HFFc6 (cell line): ENCODE results near the gene DMAC2. TPM values are rescaled to one million over a fixed set of nuclear protein-coding genes. Genes with fewer than 3 reads are reported as not detected.

ENCODE experiments used
- DNase-seq: peaks from one replicate; pipeline ENCODE4 v3.0.0-alpha.2; 2018
- H3K27ac Mint-ChIP-seq: 2 replicates; pipeline ENCODE4 v1.8.0; 2020; ENCODE audit warnings: mild to moderate bottlenecking, mixed read lengths
- H3K27me3 Mint-ChIP-seq: 2 replicates; pipeline ENCODE4 v1.8.0; 2021; ENCODE audit warnings: mild to moderate bottlenecking, moderate library complexity, mixed read lengths; ENCODE audit not compliant: insufficient read depth
- H3K36me3 Mint-ChIP-seq: 2 replicates; pipeline ENCODE4 v1.8.0; 2021; ENCODE audit warnings: low read depth, mixed read lengths
- H3K4me1 Mint-ChIP-seq: 2 replicates; pipeline ENCODE4 v1.8.0; 2020; ENCODE audit warnings: low read depth, mixed read lengths
- H3K4me3 Mint-ChIP-seq: 2 replicates; pipeline ENCODE4 v1.8.0; 2020; ENCODE audit warnings: mild to moderate bottlenecking, moderate library complexity, mixed read lengths
- H3K9me3 Mint-ChIP-seq: 2 replicates; pipeline ENCODE4 v1.8.0; 2020; ENCODE audit warnings: mild to moderate bottlenecking, mixed read lengths
- CTCF ChIP-seq: fragments of 200-600 bp; sonication (generic); IDR thresholded peaks from 2 replicates; pipeline ENCODE4 v1.5.0; 2021; ENCODE audit warnings: antibody characterized with exemption, mild to moderate bottlenecking
- total RNA-seq, 6 experiments: library from RNA; stranded (reverse); fragmentation: NEBNext Ultra II Directional; extraction: Animal tissue kit (Norgen Biotek cat#: 25700); gene quantifications; 2 replicates in 1 of 6; 3 replicates in 5 of 6; pipeline ENCODE4 v1.2.3, GENCODE V29; 2021

DMAC2 gene
- total RNA-seq, 6 experiments from 2014 or later: 42.8 to 52.2 (median 46.3) TPM

GRCh38 chr19:41449079-41449864, 9.6 kb upstream of the DMAC2 start:
- Mint-ChIP-seq H3K36me3 (no peaks in the 10 kb centered on the region), H3K4me3 (peak overlapping the region; percentile 75), H3K4me1 (peaks cover 5% of the 10 kb centered on the region; the same call in 1 of the 2 replicates), H3K9me3 (no peaks in the 10 kb centered on the region), H3K27ac (no peak overlapping the region), H3K27me3 (peaks cover 33% of the 10 kb centered on the region)
- peak; percentile 41 for DNase-seq
- peak; percentile 98 for TF ChIP-seq CTCF

GRCh38 chr19:41447732-41448332, 8.1 kb upstream of the DMAC2 start:
- no peak overlapping the region for H3K27ac Mint-ChIP-seq
- no peaks in the 10 kb centered on the region for H3K36me3 Mint-ChIP-seq
- no peaks in the 10 kb centered on the region for H3K9me3 Mint-ChIP-seq
- DNase-seq: no peak
- H3K27me3 Mint-ChIP-seq: peaks cover 40% of the 10 kb centered on the region
- H3K4me3 Mint-ChIP-seq: no peak overlapping the region
- TF ChIP-seq CTCF: peak; percentile 41; the same call in 1 of the 2 replicates
- peaks cover 5% of the 10 kb centered on the region; the same call in 1 of the 2 replicates for H3K4me1 Mint-ChIP-seq

- no peak overlapping the region for H3K4me3 Mint-ChIP-seq
- peaks cover 38% of the 10 kb centered on the region for H3K27me3 Mint-ChIP-seq
- H3K36me3 Mint-ChIP-seq: no peaks in the 10 kb centered on the region
- H3K4me1 Mint-ChIP-seq: peaks cover 7% of the 10 kb centered on the region; the same call in 1 of the 2 replicates
- DNase-seq: no peak
- TF ChIP-seq CTCF: no peak
- H3K9me3 Mint-ChIP-seq: no peaks in the 10 kb centered on the region
- no peak overlapping the region for H3K27ac Mint-ChIP-seq
Observed at GRCh38 chr19:41445575-41445974, 5.9 kb upstream of the DMAC2 start.

GRCh38 chr19:41443813-41444455, 4.2 kb upstream of the DMAC2 start:
- no peaks in the 10 kb centered on the region for H3K9me3 Mint-ChIP-seq
- no peak overlapping the region for H3K4me3 Mint-ChIP-seq
- H3K27ac Mint-ChIP-seq: no peak overlapping the region
- H3K4me1 Mint-ChIP-seq: peaks cover 10% of the 10 kb centered on the region; the same call in 1 of the 2 replicates
- H3K36me3 Mint-ChIP-seq: no peaks in the 10 kb centered on the region
- peaks cover 34% of the 10 kb centered on the region for H3K27me3 Mint-ChIP-seq
- no peak; the same call in 1 of the 2 replicates for TF ChIP-seq CTCF
- no peak for DNase-seq

DNA sequence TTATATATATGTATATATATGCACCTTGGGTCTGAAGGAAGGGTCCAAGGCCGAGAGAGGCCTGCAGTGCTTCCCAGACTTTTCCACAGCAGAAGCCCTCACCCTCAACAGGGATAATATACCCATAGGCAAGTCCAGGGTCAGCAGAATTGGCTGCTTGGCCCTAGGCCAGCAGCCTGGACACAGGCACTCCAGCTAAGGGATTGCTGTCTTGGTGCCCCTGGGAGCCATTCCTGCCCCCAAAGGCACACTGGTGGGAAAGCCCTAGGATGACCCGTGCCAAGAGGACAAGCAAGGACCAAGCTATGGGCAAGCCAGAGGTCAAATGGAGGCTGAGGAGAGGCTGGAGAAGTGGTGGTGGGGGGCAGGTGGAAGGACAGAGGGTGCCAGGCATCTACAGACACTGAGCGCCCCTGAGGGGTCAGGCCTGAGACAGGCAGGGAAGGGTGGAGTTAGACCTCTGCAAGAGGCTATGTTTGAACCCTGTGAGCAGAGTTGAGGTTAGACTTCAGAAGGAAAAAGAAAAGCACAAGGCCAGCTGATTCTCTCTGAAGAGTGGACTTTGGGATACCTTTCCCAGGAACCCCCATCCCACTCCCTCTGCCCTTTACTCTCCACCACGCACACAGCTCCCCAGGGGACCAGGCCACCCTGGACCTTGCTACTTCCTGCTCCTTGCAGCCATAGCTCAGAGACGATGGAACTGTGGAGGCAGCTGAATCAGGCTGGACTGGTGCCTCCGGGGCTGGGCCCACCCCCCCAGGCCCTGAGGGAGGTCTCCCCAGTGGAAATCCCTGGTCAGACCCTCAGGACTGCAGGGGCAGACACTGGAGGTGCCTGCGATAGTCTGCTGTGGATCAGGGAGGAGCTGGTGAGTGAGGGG, 3.0 kb upstream of the DMAC2 start, which contains the start of gene ERICH4:
Gene ERICH4 (plus strand): TSS at position 684 of the 883 bp plus-strand sequence. CDS start 14 bp downstream, at position 698.
- no peak for TF ChIP-seq CTCF
- H3K27ac Mint-ChIP-seq: no peak within 1 kb of the TSS
- H3K9me3 Mint-ChIP-seq: no peaks in the 10 kb centered on the region
- peaks cover 10% of the 10 kb centered on the region; the same call in 1 of the 2 replicates for H3K4me1 Mint-ChIP-seq
- peaks cover 28% of the 10 kb centered on the region for H3K27me3 Mint-ChIP-seq
- H3K36me3 Mint-ChIP-seq: peaks cover 6% of the 10 kb centered on the region; the same call in 1 of the 2 replicates
- no peak for DNase-seq
- H3K4me3 Mint-ChIP-seq: no peak within 1 kb of the TSS
